Esophagus muscularis mucosa (tissue), 3 donors: ENCODE data around the gene UPF1.

Experiments
- CTCF ChIP-seq, 3 experiments: fragments of 200-600 bp in 2 of 3; fragments of 450-650 bp in 1 of 3; sonication (generic) in 2 of 3; IDR thresholded peaks; one replicate each; pipeline ENCODE4 v1.5.1; 2017 to 2019; ENCODE audit warnings: antibody characterized with exemption in 3 of 3, mild to moderate bottlenecking in 2 of 3, moderate library complexity in 1 of 3
- POLR2AphosphoS5 ChIP-seq, 2 donors: sonication (generic); formaldehyde crosslinking; IDR thresholded peaks; one replicate each; pipeline ENCODE4 v1.6.1; 2017; ENCODE audit warnings: antibody characterized with exemption in 2 of 2

GRCh38 chr19:18794692-18795091 is 37.1 kb upstream of the UPF1 start:
- TF ChIP-seq POLR2AphosphoS5 (IDR thresholded peaks at IDR 0.05) (no peak), CTCF (IDR thresholded peaks at IDR 0.05) (no peak)
